Measurements from ENCODE around the gene PGAP2.

- TF ChIP-seq CTCF (IDR thresholded peaks at IDR 0.05; ENCODE audit: low read depth, low read length, missing input control), result no peak
- TF ChIP-seq REST (IDR thresholded peaks at IDR 0.05), result peak; percentile 17
- TF ChIP-seq YY1 (IDR thresholded peaks at IDR 0.05), result peak; percentile 41
Observed at GRCh38 chr11:3867209-3868091, 59.1 kb downstream of the PGAP2 start.

Measured in liver (tissue), 2 donors.